CD4-positive, alpha-beta T cell treated with Interleukin-17A for 4 hours (primary cell): ENCODE data around the gene RHOV.

Experiments used
- DNase-seq: peaks from one replicate; pipeline ENCODE4 v3.0.0-alpha.2; 2020; ENCODE audit warnings: mixed read lengths

Gene RHOV

DNA sequence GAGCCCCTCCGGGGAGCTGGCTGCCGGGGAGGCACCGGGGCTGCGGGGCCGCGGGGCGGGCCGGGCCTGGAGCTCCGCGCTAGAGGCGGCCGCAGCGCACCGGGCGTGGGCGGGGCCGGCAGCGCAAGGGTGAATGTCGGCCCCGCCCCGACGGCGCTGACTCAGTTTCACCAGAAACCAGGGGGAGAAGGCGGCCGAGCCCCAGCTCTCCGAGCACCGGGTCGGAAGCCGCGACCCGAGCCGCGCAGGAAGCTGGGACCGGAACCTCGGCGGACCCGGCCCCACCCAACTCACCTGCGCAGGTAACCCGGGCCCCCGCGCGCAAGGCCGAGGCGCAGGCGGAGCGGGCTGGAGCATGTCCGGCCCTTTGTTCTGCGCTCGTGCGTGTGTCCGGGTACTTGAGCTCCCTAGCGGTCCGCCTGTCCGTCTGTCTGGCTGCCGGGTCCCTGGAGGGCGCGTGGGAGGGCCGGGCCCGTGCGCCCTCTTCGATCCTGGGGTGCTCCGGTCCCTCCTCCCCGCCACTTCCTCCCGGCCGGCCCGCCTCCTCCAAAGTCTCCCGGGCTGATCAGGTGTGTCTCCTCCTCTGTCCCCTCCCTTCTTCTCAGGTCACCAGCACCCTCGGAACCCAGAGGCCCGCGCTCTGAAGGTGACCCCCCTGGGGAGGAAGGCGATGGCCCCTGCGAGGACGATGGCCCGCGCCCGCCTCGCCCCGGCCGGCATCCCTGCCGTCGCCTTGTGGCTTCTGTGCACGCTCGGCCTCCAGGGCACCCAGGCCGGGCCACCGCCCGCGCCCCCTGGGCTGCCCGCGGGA, 29.9 kb downstream of the RHOV start, which contains the start of gene SPINT1:
TSS of gene SPINT1 (plus strand) at position 164 of the 811 bp plus-strand sequence. CDS start at position 671, 507 bp downstream.
- DNase-seq = peak; percentile 68

DNA sequence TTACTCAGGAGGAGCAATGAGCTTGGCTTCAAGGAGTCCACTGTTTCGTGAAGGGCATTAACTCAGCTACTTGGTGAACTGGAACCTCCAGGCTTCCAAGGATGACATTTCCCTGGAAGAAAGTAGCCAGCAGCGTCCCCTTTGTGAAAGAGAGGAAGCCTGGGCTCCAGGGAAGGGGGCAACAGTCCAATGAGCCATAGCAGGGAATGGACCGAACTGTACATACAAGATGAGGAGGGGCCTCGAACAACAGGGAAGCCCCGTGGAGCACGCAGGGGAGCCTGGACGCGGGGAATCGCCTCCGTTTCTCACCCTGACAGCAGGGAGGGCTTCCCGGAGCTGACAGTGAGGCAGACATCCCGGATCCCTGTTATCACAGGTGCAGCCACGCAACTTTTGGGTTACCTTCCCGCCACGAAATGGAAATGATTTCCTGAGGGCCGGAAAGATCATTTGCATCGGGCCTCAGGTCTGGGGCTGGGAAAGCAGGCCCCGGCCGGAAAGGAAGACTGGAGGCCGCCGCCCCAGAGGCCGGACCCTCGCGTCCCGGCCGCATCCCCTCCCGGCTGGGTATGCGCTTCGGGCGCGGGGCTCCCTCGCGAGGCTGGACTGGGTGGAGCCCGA, 30.7 kb downstream of the RHOV start:
- DNase-seq = no peak

- DNase-seq = no peak
Observed at GRCh38 chr15:40841741-40842140, 32.3 kb downstream of the RHOV start.

DNA sequence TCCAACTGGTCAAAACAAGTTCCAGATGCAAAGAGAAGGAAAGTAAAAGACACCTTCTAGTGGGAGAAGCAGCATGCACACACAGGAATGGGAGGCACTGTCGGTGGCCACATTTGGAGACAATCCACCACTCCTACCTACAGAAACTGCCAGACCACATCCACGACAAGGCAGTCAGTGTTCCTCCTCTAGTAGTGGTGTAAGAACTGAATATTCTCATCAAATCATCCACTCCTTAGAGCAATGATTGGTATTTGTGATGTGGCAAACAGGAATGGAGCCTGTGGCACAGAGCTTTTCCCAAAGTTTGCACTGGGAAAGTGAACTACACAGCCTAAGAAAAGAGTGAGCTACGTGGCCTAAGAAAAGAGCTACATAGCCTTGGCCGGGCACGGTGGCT, 35.3 kb downstream of the RHOV start:
- DNase-seq = no peak

- DNase-seq = no peak
Observed at GRCh38 chr15:40836020-40836419, 38.0 kb downstream of the RHOV start.

DNA sequence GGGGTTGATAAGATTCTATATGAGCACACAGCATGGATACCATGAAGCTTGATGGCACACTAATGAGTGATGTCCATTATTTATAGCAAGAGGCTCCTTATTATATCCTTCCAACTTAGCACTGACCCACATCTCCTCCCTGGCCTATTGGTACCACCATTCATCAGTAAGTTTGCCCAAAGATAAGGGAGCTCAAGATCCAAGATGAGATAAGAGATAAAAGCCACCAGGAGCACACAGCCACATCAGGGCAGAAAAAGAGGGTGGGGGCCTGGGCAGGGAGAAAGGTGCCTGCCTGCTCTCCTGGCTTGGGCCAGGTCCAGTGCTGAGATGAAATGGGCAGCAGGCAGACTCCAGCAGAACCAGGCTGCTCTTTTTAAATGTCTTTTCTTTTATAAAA, 41.1 kb downstream of the RHOV start:
- no peak for DNase-seq

DNA sequence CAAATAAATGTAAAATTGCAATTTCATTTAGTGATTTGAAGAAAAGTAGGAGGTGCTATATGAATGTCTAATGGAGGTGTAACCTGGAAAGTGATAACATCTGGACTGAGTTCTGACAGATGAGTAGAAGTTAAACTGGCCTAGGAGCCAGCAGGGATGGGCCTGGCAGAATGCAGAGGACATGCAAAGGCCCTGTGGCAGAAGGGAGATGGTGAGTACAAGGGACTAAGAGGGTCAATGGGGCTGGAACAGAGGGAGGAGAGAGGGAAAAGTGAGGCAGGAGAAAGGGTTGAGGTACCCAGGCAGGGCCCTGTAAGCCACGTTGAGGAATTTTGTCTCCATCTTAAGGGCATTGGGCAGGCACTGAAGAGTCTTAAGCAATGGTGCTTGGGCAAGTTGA, 42.2 kb downstream of the RHOV start:
- DNase-seq = no peak

GRCh38 chr15:40830884-40831283, 43.1 kb downstream of the RHOV start:
- DNase-seq = no peak

DNA sequence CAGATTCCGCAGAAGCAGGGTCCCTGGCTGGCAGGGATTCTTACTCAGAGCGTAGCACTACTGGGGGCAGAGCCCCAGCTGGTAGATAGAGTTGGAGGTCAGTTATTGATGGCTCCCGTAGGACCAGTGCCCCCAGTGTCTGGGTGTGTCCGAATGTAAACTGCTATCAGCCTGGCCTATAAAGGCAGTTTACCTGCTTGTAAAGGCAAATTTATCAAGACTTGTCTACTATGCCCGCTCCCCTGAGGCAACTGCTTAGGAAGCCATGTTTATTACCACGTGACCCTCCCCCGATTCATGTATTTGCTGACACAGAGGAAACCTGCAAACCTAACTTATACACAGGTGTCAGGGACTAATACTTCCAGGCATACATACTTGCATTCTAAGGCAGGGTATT, 44.9 kb downstream of the RHOV start:
- no peak for DNase-seq

- no peak for DNase-seq
Observed at GRCh38 chr15:40828447-40829036, 45.5 kb downstream of the RHOV start, which contains the start of gene PPP1R14D. TSS of gene PPP1R14D (minus strand) at chr15:40828708. CDS start at chr15:40828641, 67 bp downstream.

DNA sequence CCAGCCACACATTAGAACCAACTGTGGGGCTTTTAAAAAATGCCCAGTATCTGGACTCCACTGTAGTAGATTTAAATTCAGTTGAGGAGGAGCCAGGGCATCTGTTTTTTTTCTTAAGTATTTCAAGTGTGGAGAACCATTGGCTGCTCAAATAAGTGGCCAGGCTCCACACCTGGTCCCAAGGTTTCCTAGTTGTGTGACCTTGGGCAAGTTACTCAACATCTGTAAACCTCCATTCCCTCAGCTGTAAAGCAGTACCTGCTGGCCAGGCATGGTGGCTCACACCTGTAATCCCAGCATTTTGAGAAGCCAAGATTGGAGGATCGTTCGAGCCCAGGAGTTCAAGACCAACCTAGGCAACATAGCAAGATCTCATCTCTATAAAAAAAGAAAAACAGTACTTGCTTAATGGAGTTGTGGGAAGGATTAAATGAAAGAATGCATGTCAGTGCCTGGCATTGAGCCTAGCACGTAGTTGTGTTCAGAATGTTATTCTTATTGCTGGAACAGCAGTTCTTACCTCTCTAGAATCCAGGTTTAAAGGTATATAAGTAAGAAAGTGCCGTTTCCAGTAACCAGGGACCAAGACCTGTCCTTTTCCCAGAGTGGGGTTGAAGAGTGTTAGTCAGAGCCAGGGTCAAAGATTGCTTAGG, 47.5 kb downstream of the RHOV start:
- no peak for DNase-seq

- no peak for DNase-seq
Observed at GRCh38 chr15:40825661-40826422, 48.2 kb downstream of the RHOV start.

DNA sequence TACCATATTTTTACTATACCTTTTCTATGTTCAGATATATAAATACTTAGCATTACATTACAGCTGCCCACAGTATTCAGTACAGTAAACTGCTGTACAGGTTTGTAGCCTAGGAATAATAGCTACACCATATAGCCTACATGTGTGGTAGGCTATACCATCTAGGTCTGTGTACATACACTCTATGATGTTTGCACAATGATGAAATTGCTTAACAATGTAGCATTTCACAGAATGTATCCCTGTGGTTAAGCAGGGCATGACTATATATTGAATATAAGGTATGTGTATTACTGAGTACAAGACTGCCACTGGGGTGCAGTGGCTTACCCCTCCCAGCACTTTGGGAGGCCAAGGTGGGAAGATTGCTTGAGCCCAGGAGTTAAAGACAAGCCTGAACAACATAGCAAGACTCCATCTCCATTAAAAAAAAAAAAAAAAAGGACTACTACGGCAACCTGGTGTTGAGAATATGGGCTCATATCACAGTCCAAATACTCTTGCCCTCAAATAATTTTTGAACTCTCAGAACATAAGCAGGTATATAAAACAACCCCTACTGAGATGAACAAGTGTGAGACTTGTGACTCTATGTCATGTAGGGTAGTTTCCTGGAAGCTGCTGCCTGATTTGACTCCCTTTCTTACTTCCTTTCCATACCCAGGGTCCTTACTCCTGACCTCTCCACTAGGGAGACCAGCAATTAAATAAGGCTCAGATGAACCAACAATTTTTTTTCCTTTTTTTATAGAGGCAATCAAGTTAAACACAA, 50.3 kb downstream of the RHOV start:
- no peak for DNase-seq
